ENCODE data around the gene TRIM10.

GRCh38 chr6:30184417-30185031 is 23.5 kb upstream of the TRIM10 start:
- TF ChIP-seq CTCF (IDR thresholded peaks at IDR 0.05) (no peak), EP300 (IDR thresholded peaks at IDR 0.05) (no peak), POLR2A (IDR thresholded peaks at IDR 0.05) (no peak)

Data from suprapubic skin (tissue), 3 donors.